NB4 (cell line): ENCODE results near the gene MRPL36.

ENCODE experiments used
- CTCF ChIP-seq: IDR thresholded peaks from one replicate; pipeline ENCODE4 v1.5.1; 2012; ENCODE audit warnings: low read depth, low read length
- MYC ChIP-seq: IDR thresholded peaks from 2 replicates; pipeline ENCODE4 v1.6.1; 2011; ENCODE audit warnings: low read depth, low read length
- POLR2A ChIP-seq: IDR thresholded peaks from 2 replicates; pipeline ENCODE4 v1.6.1; 2011; ENCODE audit warnings: mild to moderate bottlenecking; ENCODE audit not compliant: insufficient read length; ENCODE audit errors: extremely low read depth

GRCh38 chr5:1785062-1785461, 14.6 kb downstream of the MRPL36 start:
- TF ChIP-seq CTCF (no peak), MYC (no peak), POLR2A (no peak)
